GM12878 (cell line): Measurements from ENCODE around the gene SPON2. TPM values are rescaled to one million over a fixed set of nuclear protein-coding genes. Genes with fewer than 3 reads are reported as not detected.

Experiments used
- ATAC-seq: fragments of 200-7000 bp; cut with Tn5 transposase; 3 replicates; pipeline ENCODE4 v1.9.1; 2020; ENCODE audit warnings: mild to moderate bottlenecking, moderate library complexity
- BruUV-seq: library from RNA; stranded (reverse); fragments of 400-500 nt; replicated peaks from 2 replicates; lab custom pipeline; 2021; lab: Mats Ljungman, UMichigan
- CTCF ChIA-PET: fragments of 300-600 bp; sonication (Branson Sonifier 250); formaldehyde crosslinking; extraction: SDS; loops from one replicate; lab custom pipeline; 2021; ENCODE audit warnings: inconsistent platforms; lab: Yijun Ruan, JAX
- POLR2A ChIA-PET: fragments of 350-600 bp; formaldehyde crosslinking; extraction: SDS; loops from one replicate; lab custom pipeline; 2021; ENCODE audit warnings: inconsistent platforms; lab: Charles Lee
- RAD21 ChIA-PET: fragments of 300-600 bp; sonication (Branson Sonifier 250); formaldehyde crosslinking; loops from one replicate; lab custom pipeline; 2023; ENCODE audit warnings: antibody characterized with exemption; ENCODE audit not compliant: unreplicated experiment; lab: Charles Lee
- SMC1A ChIA-PET: fragments of 300-600 bp; sonication (Branson Sonifier 250); formaldehyde crosslinking; loops from one replicate; lab custom pipeline; 2023; ENCODE audit not compliant: unreplicated experiment, uncharacterized antibody; lab: Charles Lee
- DNase-seq: peaks from one replicate; pipeline ENCODE4 v3.0.0-alpha.2; 2011; ENCODE audit warnings: low read depth, low spot score
- FAIRE-seq: peaks from 3 replicates; lab custom pipeline; 2011; peaks lifted over from hg19 to GRCh38; lab: Jason Lieb, UNC
- H2AFZ ChIP-seq: 2 replicates; pipeline ENCODE4 v1.6.0; 2011; ENCODE audit warnings: low read depth, low read length, control low read depth; ENCODE audit not compliant: control insufficient read depth
- H3K27ac ChIP-seq: 2 replicates; pipeline ENCODE4 v1.5.1; 2011; ENCODE audit warnings: control low read depth; ENCODE audit not compliant: control insufficient read depth, insufficient read depth
- H3K27me3 ChIP-seq, 2 experiments: replicated peaks in 1 of 2; 2 replicates each; pipeline versions ENCODE4 v1.6.0 to v1.6.1; 2011; ENCODE audit warnings: low read length in 1 of 2; ENCODE audit not compliant: control insufficient read depth in 2 of 2, insufficient read depth in 2 of 2
- H3K36me3 ChIP-seq, 2 experiments: 2 replicates each; pipeline ENCODE4 v1.5.1; 2011; ENCODE audit warnings: low read length in 1 of 2; ENCODE audit not compliant: control insufficient read depth in 2 of 2, insufficient read depth in 2 of 2
- H3K4me1 ChIP-seq: 2 replicates; pipeline ENCODE4 v1.6.1; 2011; ENCODE audit warnings: mild to moderate bottlenecking, low read length, moderate library complexity, mixed read lengths; ENCODE audit not compliant: control insufficient read depth, insufficient read depth
- H3K4me2 ChIP-seq: 2 replicates; pipeline ENCODE4 v1.6.0; 2011; ENCODE audit warnings: control low read depth; ENCODE audit not compliant: control insufficient read depth, insufficient read depth
- H3K4me3 ChIP-seq: fragments of 200-600 bp; sonication (generic); 2 replicates; pipeline ENCODE4 v1.5.1; 2016
- H3K79me2 ChIP-seq: 2 replicates; pipeline ENCODE4 v1.6.0; 2011; ENCODE audit warnings: low read length; ENCODE audit not compliant: control insufficient read depth, insufficient read depth
- H3K9ac ChIP-seq: 2 replicates; pipeline ENCODE4 v1.8.0; 2011; ENCODE audit warnings: low read length, control low read depth, mixed read lengths; ENCODE audit not compliant: control insufficient read depth, insufficient read depth
- H3K9me3 ChIP-seq: replicated peaks from 3 replicates; pipeline ENCODE4 v1.5.1; 2011; ENCODE audit warnings: mild to moderate bottlenecking, low read length; ENCODE audit not compliant: control insufficient read depth, insufficient read depth
- H4K20me1 ChIP-seq: 2 replicates; pipeline ENCODE4 v1.6.0; 2011; ENCODE audit not compliant: control insufficient read depth, insufficient read depth
- CREB1 ChIP-seq: IDR thresholded peaks from 2 replicates; pipeline ENCODE4 v1.6.1; 2012; ENCODE audit warnings: low read depth, mild to moderate bottlenecking, inconsistent platforms
- ESRRA ChIP-seq: IDR thresholded peaks from 2 replicates; pipeline ENCODE4 v1.6.1; 2012; ENCODE audit warnings: mild to moderate bottlenecking, low read length, improper control_type of control experiment
- FOS ChIP-seq: IDR thresholded peaks from 3 replicates; pipeline ENCODE4 v1.6.1; 2011; ENCODE audit warnings: borderline replicate concordance; ENCODE audit not compliant: insufficient read length; ENCODE audit errors: extremely low read depth
- FOXK2 ChIP-seq: fragments of 450-650 bp; IDR thresholded peaks from 2 replicates; pipeline ENCODE4 v1.6.1; 2017; ENCODE audit warnings: mild to moderate bottlenecking, moderate library complexity
- GABPA ChIP-seq: IDR thresholded peaks from 2 replicates; pipeline ENCODE4 v1.6.1; 2014; ENCODE audit warnings: antibody characterized with exemption, low read depth, mild to moderate bottlenecking, inconsistent platforms
- HCFC1 ChIP-seq: fragments of 150-350 bp; IDR thresholded peaks from 2 replicates; pipeline ENCODE4 v1.6.1; 2014; ENCODE audit warnings: low read length
- LARP7 ChIP-seq: fragments of 450-650 bp; IDR thresholded peaks from 2 replicates; pipeline ENCODE4 v1.6.1; 2017; ENCODE audit warnings: mild to moderate bottlenecking
- REST ChIP-seq: IDR thresholded peaks from 2 replicates; pipeline ENCODE4 v1.6.1; 2012; ENCODE audit warnings: mild to moderate bottlenecking, low read depth, low read length
- SUPT20H ChIP-seq: IDR thresholded peaks from 2 replicates; pipeline ENCODE4 v1.6.1; 2011; ENCODE audit warnings: low read depth, mild to moderate bottlenecking, low read length, moderate library complexity, borderline replicate concordance; ENCODE audit not compliant: control insufficient read depth
- SUZ12 ChIP-seq: fragments of 200-600 bp; sonication (generic); IDR thresholded peaks from one replicate; pipeline ENCODE4 v1.6.1; 2018; ENCODE audit warnings: antibody characterized with exemption, mild to moderate bottlenecking; ENCODE audit not compliant: unreplicated experiment
- TAF1 ChIP-seq: IDR thresholded peaks from 2 replicates; pipeline ENCODE4 v1.6.1; 2011; ENCODE audit warnings: mild to moderate bottlenecking, low read depth, low read length, borderline replicate concordance
- WGBS: methylation state at CpG from one replicate; pipeline ENCODE4 v1.1.6; 2016; ENCODE audit warnings: low lambda C conversion rate; ENCODE audit not compliant: insufficient replicate concordance, insufficient coverage; ENCODE audit errors: missing lambda C conversion rate; 5-methylcytosine and 5-hydroxymethylcytosine counted together
- in situ Hi-C: fragments of 300-500 bp; cut with MboI; formaldehyde crosslinking; loops from 9 replicates; pipeline ENCODE4 v1.14.3; 2018; ENCODE audit warnings: mixed read lengths
- intact Hi-C: fragments of 100-400 bp; cut with micrococcal nuclease; formaldehyde crosslinking; loops from one replicate; pipeline ENCODE4 v1.14.2; 2022; ENCODE audit not compliant: unreplicated experiment
- polyA plus RNA-seq, 11 experiments: library from polyadenylated mRNA; depleted of rRNA in 4 of 11; unstranded in 6 of 11; stranded (reverse) in 5 of 11; fragments of >200 nt; fragmentation: Nextera tagmentation in 4 of 11; fragmentation: Illumina TruSeq in 1 of 11; extraction: Ambion mirVana in 4 of 11; extraction: Trizol in 1 of 11; gene quantifications; 1 replicate in 1 of 11; 2 replicates in 10 of 11; pipeline versions ENCODE4 v1.2.1 to v1.2.3, GENCODE V29; 2011 to 2016; ENCODE audit warnings: inconsistent platforms in 2 of 11, missing spikeins in 2 of 11, low read depth in 1 of 11
- total RNA-seq, 4 experiments: library from RNA; depleted of rRNA in 3 of 4; stranded (reverse); fragments of >200 nt in 3 of 4; fragmentation: Illumina TruSeq in 1 of 4; extraction: Trizol in 1 of 4; gene quantifications; 2 replicates each; pipeline versions ENCODE4 v1.2.1 to v1.2.3, GENCODE V29; 2013 to 2021
- TF ChIP-seq, protein P1 (sequence below): fragments of 450-650 bp; IDR thresholded peaks from 2 replicates; pipeline ENCODE4 v1.6.1; 2017; ENCODE audit warnings: borderline replicate concordance

The SPON2 gene
- total and polyA plus RNA-seq, 10 of the 15 experiments (the other 5 are each of a cell fraction or from before 2014, with no cell fraction given): 1.1 to 11.2 (median 7.3) TPM

DNA sequence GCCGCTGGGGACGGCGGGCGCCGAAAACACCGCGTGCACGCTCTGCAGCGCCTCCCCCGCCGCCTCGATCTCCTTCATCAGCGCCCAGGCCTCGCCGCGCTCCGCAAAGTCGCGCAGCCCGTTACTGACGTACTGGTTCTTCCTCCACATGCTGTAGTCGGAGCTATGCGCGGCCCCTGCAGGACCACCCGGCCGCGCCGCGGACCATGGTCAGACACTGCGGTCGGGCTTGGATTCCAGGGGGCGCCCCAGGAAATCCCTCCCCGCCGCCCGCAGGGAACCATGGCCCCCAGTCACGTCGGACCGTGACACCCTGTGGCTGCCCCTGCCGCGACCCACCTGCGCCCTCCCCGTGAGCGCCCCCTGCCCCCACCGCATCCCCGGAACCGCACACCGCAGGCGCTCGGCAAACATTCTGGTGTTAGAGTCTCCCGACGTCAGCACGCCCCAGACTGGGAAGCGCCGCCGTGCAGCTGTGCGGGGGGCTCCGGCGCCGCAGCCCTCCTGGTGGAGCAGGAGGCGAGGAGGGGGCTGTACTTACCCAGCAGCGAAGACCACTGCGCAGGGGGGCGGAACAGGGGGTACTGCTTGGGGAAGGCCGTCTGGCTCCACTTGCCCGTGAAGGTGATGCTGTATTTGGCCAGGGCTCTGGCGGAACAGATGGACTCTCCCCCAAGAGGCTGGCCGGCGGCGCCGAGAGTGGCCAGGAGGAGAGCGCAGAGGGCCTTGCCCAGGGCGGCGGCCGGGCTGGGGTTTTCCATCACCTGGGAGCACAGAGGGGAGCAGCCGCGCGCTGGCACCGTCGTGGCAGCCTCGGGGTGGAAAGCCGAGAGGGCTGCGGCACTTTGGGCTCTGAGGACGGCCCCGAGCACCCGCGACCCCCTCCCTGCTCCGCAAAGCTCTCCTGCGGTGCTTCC is 814 bp downstream of the SPON2 start:
- TF ChIP-seq SUZ12 (peak; percentile 81), SUPT20H (no peak)
- TF ChIP-seq, all 136 proteins: peak for 1
- SMC1A ChIA-PET: no interaction called here
- CTCF ChIA-PET: no interaction called here
- Histone ChIP-seq H3K4me1 (peaks cover 12% of the 10 kb centered on the region), H3K27me3 (peaks cover 0 to 9% of the 10 kb centered on the region in 2 experiments; a peak in 2 of 4 replicates), H3K9ac (no peak overlapping the region), H3K27ac (no peak overlapping the region), H4K20me1 (no peaks in the 10 kb centered on the region), H3K36me3 (no peaks in the 10 kb centered on the region), H3K79me2 (no peaks in the 10 kb centered on the region), H3K9me3 (no peaks in the 10 kb centered on the region; the same call in 2 of the 3 replicates), H3K4me3 (no peak overlapping the region; the same call in 1 of the 2 replicates), H3K4me2 (peak overlapping the region; percentile 46), H2AFZ (no peak overlapping the region)
- BruUV-seq: no TSS peak
- FAIRE-seq: no peak
- no peak for DNase-seq
- in situ Hi-C loops (no loop called here), intact Hi-C loops (no loop called here)
- RAD21 ChIA-PET: no interaction called here
- POLR2A ChIA-PET: interaction anchor here (1.4 kb wide), 1 partner anchor 12 kb away, joined by 3 read pairs; no protein-coding TSS in a partner anchor
- WGBS: 24% methylated on average over 71 of the region's 88 CpGs
- no peak for ATAC-seq

DNA sequence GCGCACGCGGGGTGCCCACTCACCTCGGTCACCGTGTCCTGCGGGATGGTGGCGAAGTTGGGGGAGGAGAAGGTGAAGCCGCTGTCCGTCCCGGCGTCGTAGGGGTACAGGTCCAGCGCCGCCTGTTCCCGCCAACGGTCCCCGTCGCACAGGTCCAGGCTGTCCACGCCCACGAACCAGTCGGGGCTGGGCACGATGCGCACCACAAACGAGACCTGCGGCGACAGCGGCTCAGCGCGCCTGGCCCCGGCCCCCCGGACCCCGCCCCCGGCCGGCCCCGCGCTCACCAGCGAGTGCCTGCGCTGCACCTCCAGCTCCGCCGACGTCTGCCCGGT is 1.4 kb downstream of the SPON2 start:
- H3K4me3 ChIP-seq: no peak overlapping the region
- 96% methylated on average over 15 of the region's 42 CpGs for WGBS
- H3K4me1 ChIP-seq: peaks cover 12% of the 10 kb centered on the region
- H4K20me1 ChIP-seq: no peaks in the 10 kb centered on the region
- no peak overlapping the region for H3K9ac ChIP-seq
- H2AFZ ChIP-seq: no peak overlapping the region
- no peak overlapping the region for H3K27ac ChIP-seq
- no peak for FAIRE-seq
- no peaks in the 10 kb centered on the region; the same call in 2 of the 3 replicates for H3K9me3 ChIP-seq
- intact Hi-C loops: no loop called here
- in situ Hi-C loops: no loop called here
- ChIA-PET RAD21 (no interaction called here), SMC1A (no interaction called here), CTCF (no interaction called here), POLR2A (no interaction called here)
- BruUV-seq: no TSS peak
- H3K4me2 ChIP-seq: no peak overlapping the region; the same call in 1 of the 2 replicates
- no peak for ATAC-seq
- DNase-seq: no peak
- no peaks in the 10 kb centered on the region for H3K36me3 ChIP-seq
- H3K79me2 ChIP-seq: no peaks in the 10 kb centered on the region
- peaks cover 0 to 9% of the 10 kb centered on the region in 2 experiments; a peak in 2 of 4 replicates for H3K27me3 ChIP-seq
- no peak for TF ChIP-seq REST
- TF ChIP-seq CREB1: no peak
- TF ChIP-seq FOS: no peak
- no peak for TF ChIP-seq TAF1
- TF ChIP-seq, protein P1, sequence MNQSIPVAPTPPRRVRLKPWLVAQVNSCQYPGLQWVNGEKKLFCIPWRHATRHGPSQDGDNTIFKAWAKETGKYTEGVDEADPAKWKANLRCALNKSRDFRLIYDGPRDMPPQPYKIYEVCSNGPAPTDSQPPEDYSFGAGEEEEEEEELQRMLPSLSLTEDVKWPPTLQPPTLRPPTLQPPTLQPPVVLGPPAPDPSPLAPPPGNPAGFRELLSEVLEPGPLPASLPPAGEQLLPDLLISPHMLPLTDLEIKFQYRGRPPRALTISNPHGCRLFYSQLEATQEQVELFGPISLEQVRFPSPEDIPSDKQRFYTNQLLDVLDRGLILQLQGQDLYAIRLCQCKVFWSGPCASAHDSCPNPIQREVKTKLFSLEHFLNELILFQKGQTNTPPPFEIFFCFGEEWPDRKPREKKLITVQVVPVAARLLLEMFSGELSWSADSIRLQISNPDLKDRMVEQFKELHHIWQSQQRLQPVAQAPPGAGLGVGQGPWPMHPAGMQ: no peak
- TF ChIP-seq GABPA: no peak
- no peak for TF ChIP-seq FOXK2
- no peak for TF ChIP-seq HCFC1
- TF ChIP-seq LARP7: no peak
- no peak for TF ChIP-seq ESRRA
